NCI-H510A (cell line): Measurements from ENCODE around the gene ANKRD11.

Experiments used
- DNase-seq: peaks from one replicate; lab custom pipeline; 2025; lab: John Stamatoyannopoulos, UW

Gene ANKRD11

DNA sequence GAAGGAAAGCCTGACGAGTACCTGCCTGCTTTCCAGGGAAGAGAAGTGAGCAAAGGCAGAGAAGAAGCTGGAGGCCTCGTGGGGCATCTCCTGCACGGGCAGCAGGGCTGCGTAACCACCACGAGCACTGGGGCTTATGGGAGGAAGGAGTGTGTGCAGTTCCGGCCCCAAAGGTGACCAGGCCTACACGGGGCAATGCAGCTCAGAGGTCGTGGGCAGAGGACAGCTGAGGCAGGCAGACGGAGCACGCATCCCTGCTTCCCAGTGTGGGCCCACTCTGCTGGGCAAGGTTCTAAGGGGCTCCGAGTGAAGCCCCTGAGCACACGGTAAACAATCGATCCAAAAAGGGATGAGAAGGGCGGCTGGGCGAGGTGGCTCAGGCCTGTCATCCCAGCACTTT lies 109.7 kb downstream of the ANKRD11 start:
- DNase-seq = no peak

DNA sequence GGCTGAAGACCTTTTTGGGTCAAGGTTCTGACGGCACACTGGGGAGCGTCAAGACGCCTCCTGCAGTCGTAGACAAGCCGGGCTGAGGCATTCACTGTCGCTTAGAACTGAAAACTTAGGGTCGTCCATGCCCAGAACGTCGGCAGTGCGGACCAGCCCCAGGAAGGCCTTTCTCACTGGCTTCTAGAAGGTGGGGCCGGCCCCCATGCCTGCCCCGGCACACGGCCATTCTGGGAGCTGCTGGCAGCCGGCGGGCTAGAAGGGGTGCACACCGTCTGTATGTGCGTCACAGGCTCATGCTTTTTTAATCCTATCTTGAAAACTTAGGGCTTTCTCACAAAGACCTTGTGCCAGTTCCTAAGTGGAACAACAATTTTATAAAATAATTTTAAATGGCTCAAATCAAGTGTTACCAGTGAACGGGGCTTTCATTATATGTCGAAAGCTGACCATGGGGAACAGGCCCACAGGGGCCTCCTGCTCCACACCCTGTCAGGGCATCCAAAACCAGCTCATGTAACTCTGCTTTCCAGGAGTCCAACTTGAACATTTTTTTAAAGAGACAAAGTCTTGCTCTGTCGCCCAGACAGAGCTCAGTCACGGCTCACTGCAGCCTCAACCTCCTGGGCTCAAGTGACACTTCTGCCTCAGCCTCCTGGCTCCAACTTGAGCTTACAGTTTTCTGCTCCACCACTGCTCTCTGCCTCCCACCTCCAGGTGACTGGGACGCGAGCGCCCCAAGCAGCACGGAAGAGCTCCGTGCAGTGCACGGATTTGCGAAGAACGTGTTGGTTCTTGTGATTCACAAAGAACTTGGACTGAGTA lies 111.2 kb downstream of the ANKRD11 start:
- DNase-seq = peak; percentile 30

DNA sequence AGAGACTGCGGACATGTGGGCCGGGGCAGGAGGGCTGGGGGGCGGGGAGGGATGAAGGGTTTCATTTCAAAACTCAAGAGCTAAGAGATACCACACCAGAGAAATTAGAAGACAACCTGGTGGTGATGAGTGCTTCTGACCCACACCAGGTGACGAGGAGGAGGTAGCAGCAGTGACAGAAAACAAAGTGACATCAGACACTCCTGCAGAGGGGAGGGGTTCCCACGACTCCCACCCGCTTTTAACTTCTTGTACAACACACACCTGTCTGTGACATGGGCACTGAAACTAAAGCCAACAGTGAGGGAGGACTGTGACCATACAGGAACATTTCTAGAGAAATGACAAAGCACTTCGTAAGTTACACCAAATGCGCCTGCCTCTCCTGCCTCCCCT lies 112.9 kb downstream of the ANKRD11 start:
- no peak for DNase-seq

DNA sequence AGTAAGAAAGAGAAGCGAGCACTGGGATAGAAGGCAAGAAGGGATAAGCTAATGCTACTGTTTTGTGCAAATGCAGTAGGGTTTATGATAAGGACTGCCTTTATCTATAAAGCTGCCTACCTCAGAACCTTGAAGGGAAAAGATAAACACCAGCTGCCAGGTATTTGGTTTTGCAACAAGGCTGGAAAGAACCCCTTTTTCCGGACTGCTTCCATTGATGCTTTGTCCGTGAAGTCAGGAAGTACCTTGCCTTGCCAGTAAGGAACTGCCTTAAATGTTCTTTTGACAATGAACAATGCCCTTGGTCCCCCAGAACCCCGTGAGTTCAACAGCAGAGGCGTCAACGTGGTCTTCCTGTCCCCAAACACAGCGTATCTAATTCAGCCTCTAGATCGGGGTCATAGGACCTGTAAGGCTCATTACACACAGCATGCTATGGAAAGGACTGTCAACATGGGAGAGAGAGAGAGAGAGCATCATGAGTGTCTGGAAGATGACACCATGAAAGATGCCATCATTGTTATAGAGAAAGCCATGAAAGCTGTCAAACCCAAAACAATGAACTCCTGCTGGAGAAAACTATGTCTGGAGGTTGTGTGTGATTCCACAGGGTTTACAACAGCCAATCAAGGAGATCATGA lies 113.4 kb downstream of the ANKRD11 start:
- no peak for DNase-seq

DNA sequence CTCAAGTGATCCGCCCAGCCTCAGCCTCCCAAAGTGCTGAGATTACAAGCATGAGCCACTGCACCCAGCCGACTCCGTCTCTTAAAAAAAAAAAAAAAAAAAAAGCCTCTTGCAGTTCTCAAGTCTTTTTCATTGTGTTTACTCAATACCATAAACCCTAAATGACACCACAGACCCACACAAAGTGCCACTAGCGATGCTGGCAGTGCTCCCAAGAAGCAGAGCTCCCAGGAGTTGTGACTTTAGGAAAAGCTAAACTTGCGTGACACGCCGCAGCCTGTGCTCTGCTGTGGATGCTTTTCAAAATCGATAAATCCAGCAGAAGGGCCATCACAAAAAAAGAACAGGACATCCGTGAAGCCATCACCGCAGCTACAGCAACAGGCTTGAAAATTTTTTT lies 114.7 kb downstream of the ANKRD11 start:
- DNase-seq = no peak

DNA sequence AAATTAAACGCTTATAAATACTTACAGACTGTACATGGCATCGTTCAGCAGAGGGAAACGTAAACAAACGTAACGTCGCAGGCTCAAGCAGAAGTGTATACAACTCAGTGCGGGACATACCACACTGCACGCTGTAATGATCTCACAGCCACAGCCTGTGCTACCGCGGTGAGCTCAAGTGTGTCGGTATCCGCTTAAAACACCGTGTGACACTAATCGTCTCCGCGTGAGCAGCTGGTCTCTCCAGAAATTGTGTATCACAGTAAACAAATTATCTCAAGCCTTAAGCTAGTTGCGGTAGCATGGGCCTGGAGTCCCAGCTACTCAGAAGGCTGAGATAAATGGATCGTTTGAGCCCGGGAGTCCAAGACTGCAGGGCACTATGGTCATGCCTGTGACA lies 115.3 kb downstream of the ANKRD11 start:
- peak; percentile 22 for DNase-seq

DNA sequence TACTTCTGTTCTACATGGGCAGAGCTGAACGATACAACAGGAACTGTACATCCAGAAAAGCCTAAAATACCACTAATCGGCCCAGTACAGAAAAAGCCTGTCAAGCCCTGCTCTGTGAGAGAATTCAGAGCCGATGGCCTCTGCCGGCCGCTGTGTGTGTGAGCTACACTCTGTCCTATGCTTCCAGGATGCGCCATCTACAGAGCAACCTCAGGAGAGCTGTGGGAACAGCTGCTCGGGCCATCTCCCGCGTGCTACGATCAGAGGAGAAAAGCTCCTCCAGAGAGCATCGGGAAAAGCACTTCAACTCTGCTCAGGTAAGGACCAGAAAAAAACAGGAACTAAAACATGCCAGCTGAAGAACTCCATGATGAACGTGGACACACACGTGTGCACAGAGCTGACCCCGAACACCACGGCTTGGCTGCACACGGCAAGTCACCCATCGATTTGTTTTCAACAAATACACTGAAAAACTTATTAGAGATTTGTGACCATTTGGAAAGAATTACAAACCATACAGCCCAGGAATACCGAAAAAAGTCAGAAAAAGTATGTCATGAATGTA lies 115.9 kb downstream of the ANKRD11 start:
- peak; percentile 32 for DNase-seq

DNA sequence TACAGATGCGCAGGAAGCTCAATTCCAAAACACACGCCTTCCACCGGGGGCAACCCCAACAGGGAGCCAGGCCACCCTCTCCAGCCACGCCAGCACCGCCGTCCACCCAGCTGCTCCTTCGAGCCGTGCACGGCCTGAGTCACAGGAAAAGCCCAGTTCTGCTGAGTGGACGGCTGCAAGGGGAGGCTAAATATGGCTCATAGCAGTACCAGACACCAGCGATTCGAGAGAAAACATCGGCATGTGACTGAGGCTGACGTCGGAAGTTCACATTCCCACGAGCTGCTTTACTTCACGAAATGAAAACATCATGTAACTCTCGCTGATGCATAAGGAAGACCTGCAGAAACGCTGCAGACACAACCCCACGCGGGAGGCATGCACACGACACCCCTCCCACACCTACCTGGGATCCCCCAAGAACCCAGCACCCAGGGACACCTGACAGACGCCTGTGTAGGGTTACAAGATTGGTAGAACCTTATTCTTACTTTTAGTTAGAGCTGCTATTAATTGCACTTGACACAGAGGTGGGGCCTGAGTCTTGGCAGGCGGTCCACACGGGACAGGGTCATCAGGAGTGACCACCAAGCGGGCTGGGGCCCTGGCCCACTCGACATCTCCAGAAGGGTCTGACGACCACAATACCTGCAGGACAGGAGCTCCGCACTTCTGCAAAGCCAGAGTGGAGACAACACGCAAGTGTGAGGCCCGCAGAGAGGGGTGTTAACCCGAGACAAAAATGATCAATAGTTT lies 116.8 kb downstream of the ANKRD11 start:
- no peak for DNase-seq

DNA sequence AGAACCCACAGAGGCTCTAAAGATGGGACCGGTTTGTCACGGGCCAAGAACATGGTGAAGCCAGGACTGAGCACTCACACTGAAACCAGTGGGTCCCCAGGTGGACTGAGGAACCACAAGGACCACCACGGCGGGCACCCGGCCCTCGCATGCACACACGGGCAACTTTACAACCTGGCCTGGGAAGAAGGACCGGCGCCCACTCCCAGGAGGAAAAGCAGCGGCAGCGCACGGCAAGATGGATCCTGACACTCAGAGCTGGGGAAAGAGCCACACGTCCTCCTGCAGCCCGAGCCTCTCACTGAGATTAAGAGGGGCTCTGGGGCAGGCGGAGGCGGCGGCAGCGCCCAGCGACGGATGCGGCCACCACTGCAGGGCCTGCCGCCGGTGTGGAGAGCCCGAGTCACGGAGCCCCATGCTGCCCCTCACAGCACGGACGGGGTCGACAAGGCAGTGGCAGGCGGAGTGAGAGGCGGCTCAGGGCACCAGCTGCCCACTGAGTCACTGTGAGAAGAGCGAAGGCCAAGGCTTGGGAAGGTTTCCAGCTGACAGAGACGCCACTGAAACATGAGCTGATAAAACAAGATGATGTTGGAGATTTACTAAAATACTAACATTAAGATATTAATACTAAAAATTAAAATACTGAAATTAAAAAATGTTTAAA lies 118.3 kb downstream of the ANKRD11 start:
- no peak for DNase-seq

DNA sequence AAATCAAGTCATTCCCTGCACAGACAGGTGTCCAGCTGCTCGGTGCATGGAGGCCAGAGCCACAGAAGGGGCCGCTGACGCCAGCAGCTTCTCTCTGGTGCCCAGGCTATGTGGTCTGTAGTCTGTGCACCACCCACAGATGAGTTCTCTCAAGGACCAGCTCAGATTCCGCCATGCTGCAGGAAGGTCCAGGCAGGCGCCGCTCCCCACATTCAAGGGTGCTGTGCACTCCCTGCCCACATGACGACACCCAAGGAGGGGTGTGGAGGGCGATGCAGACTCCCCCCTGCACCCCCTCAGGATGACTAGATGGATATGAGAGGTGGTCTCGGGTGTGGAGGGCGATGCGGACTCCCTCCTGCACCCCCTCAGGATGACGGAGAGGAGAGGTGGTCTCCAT lies 119.0 kb downstream of the ANKRD11 start:
- no peak for DNase-seq

DNA sequence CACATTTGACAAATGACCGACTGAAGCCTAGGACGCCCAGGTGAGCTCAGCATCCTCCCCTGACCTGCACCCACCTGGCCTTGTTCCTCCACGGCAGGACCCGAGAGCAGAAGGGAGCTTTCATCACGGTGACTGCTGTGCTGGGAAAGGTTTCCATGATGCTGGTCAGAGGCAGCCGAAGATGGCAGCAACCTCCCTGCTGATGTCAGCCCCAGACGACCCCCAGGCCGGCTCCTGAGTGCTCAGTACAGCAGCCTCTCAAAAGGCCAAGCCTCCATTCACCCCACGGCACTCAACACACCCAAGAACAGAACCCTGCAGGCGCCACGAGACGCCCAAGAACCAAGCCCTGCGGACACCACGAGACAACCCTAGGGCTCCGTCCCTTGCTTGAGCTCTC lies 119.8 kb downstream of the ANKRD11 start:
- no peak for DNase-seq

DNA sequence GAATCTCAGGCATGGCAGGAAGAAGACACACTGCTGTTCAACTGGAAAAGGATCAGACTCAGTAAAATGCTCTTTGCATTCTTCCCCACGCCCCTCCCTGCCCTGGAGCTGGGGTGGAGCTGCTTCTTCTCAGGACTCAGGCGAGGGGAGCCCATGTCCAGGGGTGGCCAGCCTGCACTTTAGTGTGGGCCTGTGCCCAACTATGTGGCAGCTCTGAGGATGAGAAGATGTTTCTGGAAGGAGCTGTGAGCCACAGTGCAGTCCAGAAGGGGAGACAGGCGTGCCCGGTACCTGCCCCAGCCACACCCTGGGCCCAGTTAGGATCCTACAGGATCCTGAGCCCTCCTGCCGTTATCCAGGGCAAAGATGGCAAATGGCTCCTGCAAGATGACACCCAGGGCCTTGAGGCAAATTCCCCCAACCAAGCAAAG lies 120.3 kb downstream of the ANKRD11 start:
- DNase-seq = no peak

DNA sequence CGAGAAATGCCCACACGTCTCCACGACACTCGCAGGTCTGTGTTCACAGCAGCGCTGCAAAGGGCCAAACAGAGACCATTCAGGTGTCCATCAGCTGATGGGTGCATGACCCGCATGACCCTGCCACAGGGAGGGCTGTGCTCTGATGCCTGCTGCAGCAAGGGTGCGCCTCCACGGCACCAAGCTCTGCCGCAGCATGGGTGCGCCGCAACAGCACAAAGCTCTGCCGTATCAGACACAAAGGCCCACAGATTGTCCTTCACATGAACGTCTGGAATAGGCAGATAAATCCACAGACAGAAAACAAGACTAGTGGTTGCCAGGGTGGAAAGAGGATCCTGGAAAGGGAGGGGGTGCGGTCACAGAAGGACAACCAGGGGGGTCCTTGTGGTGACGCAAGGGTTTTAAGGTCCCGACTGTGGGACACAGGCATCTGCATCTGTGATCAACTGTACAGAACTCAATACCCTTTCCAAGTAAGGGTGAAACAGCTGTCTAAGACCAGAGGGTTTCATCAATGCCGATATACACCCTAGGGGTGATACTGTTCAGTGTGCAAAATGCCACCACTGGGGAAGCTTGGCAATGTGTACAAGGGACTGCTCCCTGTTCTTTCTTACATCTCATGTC lies 121.0 kb downstream of the ANKRD11 start:
- DNase-seq = no peak

DNA sequence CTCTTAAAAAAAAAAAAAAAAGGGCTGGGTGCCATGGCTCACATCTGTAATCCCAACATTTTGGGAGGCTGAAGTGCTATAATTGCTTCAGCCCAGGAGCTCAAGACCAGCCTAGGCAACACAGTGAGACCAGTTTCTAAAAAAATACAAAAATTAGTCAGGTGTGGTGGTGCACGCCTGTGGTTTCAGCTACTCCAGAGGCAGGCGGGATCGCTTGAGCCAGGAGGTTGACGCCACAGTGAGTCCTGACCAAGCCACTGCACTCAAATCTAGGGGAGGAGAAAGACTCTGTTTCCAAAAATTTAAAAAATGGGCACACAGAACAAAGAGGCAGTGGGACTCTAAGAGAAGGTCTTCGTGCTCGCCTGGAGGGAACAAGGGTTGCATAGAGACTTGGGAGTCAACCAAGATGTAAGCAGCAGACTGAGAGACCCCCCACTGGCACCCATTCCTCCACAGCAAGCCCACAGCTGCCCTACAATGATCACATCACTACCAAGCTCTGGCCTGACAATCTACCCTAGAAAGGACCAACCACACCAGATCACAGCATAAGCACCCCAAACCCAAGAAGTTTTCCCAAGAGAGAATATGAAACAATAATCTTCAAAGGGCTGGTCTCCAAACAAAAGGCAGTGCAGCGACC lies 121.6 kb downstream of the ANKRD11 start:
- no peak for DNase-seq

DNA sequence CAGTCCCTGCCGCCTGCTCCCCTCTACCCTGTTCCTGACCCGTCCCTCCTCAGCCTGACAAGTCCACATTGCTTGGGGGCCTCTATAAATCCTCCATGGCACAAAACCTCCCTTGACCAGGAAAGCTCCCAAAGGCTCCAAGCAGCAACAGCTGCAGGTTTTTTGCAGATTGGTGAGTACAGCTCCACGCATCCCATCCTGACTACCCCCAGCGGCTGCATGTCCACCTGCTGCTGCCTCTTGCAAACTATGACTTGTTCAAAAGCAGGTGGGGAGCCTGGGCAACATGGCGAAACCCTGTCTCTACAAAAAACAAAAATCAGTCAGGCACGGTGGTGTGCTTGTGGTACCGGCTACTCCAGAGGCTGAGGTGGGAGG lies 122.8 kb downstream of the ANKRD11 start:
- DNase-seq = no peak

DNA sequence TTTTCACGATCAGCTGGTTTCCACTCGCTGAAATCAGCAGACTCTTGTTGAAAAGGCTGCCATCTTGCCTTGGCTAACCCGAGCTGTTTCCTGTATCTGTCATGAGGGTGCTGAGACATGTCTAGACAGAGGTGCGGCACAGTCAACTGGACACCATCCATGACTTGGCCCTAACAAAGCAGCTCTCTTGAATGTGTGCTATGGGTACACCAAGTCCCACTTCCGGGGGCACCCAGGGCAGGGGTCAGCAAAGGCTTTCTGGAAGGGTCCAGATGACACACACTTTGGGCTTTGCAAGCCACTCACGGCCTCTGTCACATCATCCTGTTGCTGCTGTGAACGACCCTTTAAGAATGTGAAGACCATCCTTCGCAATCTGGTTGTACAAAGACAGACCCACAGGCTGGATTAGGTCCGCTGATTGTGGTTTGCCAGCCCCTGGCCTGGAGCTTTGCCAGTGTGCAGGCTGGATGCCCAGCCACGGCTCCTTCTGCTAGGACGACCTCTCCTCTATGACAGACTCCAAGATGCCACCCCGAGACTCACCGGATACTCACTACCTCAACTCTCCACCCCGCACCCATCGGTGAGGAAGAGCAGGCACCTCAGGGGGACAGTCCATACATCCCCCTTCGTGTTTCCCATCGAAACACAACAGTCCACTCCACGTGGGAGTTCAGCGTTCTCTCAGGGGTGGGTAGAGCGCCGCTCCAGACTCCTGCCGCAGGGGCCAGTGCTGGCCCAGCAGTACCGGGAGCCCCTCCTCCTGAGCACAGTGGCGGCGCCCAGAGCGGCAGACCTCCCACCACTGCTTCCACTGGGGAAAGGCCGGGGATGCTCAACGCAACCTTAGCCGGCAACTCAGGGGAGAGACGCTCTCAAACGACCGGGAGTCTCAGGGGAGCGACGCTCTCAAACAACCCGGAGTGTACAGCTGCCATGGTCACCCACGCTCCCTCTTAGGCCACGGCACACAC lies 123.5 kb downstream of the ANKRD11 start:
- DNase-seq = no peak

DNA sequence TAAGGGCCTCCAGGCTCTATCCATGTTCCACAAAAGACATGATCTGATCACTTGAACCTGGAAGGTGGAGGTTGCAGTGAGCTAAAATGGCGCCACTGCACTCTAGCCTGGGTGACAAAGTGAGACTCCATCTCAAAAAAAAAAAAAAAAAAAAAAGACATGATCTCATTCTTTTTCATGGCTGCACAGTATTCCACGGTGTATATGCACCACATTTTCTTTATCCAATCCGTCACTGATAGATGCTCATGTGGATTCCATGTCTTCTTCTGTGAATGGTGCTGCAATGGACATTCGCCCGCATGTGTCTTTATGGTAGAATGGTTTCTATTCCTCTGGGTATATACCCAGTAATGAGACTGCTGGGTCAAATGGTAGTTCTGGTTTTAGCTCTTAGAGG lies 124.4 kb downstream of the ANKRD11 start:
- no peak for DNase-seq

DNA sequence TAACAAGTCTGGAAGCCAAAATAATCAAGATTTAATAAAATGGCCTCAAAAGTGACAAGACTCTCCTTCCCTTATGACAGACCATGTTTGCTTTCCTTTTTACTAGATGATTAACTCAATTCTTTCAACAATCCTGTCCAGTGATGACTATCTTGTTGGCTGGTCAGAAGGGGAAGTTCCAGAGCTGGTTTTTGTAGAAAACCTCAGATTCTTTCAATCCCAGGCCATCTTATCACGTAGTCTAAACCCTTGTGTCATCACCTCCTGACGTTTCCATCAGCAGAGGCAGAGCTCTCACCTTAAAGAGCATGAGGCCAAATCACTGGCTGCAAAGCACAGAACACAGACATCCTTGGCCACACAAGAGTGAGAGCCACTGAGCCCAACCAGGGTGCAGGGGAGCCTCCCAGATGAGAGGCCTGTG lies 125.3 kb downstream of the ANKRD11 start:
- no peak for DNase-seq

DNA sequence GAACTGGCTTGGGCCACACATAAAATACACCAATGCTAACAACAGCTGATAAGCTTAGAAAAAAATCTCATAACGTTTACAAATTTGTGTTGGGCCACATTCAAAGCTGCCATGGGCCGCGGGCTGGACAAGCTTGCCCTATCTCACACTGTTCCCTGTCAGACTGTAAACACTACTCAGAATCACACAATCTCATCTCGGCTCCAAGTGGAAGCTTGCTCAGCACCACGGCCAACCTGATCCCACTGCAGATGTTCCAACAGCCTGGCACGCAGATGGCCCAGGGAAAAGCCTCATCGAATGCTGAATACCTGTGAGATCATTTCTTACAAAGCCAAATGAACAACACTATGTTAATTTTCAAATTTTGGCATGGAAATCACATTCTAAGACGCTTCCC lies 125.8 kb downstream of the ANKRD11 start:
- no peak for DNase-seq
